Measurements from ENCODE around the gene OR52E8.

Gene OR52E8

DNA sequence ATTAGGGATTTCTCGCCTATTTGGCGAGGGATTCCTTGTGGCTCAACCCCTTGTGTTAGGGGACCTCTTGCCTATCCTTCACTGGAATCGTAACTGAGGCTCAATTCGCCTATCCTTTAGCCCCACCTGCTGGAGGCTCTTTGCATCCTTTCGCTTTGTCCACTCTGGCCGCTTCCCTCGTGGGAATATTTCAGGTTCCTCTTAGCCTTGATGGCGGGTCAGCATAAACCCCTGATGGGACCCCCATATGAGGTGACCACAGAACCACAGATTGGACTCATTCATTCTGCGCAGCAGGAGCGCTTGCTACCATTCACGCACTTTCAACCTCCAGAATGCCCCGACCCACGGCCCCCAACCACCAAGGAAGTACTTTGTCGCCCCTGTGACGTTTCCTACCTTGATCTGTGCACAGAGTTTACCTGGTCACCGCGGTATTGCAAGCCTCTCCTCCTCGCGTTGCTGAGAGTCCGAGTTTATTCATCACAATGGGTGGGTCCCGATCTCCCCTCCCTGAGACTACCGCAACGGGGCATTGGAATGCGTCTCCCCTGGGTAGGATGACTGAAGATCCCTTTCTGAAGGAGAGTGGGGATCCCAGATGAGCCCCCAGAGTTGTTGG is 48.9 kb downstream of the OR52E8 start, which contains the start of gene OR52N2:
Gene OR52N2 (plus strand): TSS at position 425 of the 622 bp plus-strand sequence. CDS start 11,412 bp downstream, outside the sequence.
- peak; percentile 34 to 53 (median 46) for DNase-seq (ENCODE audit: low read depth in 4 of 4, low spot score in 1 of 4)

DNA sequence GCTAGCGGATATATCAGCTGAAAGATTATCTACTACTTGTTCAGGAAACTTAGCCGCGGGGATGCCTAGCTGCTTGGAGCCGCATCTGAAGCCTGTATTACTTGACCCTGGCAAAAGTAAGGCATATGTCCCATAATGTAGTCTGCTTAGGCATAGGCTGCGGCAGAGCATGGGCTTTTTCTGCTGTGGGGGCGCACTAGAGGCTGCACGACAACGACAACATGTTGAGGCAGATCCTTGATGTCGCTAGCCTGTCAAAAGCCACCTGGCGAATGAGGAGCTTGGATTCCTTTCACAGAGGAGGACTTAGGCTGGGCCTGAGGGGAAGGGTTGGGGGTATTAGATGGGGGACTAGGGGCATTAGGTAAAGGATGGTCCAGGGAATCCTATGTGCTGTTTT is 49.9 kb downstream of the OR52E8 start:
- no peak for DNase-seq (ENCODE audit: low read depth in 4 of 4, low spot score in 1 of 4)

All from stimulated activated CD4-positive, alpha-beta T cell treated with anti-CD3 and anti-CD28 coated beads, Interleukin-1b, Interleukin-23, amount 100 ng/mL, for 24 hours (primary cell).